ENCODE results near the gene MARK4.
A peak's percentile ranks its signal among the peaks of the same experiment; 100 is the strongest.

The MARK4 gene

GRCh38 chr19:45244133-45244794, 6.8 kb upstream of the MARK4 start:
- Histone ChIP-seq H3K4me1 (ENCODE audit: control insufficient read depth, insufficient read depth, low read length) (peaks cover 17% of the 10 kb centered on the region; the same call in 1 of the 2 replicates), H3K36me3 (ENCODE audit: control insufficient read depth, insufficient read depth, low read length) (no peaks in the 10 kb centered on the region), H3K27ac (ENCODE audit: low read depth, low read length) (no peak overlapping the region), H3K4me3 (ENCODE audit: low read depth, low read length) (no peak overlapping the region; the same call in 1 of the 2 replicates), H3K9me3 (ENCODE audit: control insufficient read depth, insufficient read depth, low read depth, low read length) (no peaks in the 10 kb centered on the region), H3K9ac (ENCODE audit: low read length) (no peak overlapping the region), H3K27me3 (ENCODE audit: control insufficient read depth, insufficient read depth, low read length) (peaks cover 10% of the 10 kb centered on the region)

DNA sequence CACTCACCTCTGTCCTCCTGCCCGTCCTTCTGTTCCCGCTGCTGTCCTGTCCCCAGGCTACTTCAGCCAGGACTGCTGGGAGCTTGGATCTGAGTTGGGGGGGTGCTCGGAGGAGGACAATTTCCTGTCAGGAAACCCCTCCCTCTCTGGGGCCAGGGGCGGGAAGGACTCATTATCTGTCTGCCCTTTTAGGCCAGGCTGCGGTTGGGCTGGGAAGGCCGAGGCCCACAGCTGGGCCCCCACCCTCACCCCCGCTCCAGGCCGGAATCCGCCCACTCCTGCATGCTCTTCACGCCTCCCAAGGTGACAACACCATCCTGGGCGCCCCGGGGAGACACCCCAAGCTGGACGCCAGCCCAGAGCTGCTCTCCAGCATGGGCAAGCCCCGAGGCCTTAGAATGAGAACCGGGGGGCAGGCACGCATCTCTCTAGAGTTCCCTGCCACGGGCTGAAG, 5.7 kb upstream of the MARK4 start, which contains the start of gene EXOC3L2:
Gene EXOC3L2, minus strand, starts transcription at position 74 of the 454 bp plus-strand sequence. CDS start 6,362 bp downstream, outside the sequence.
- Histone ChIP-seq H3K27me3 (ENCODE audit: control insufficient read depth, insufficient read depth, low read length) (peaks cover 20% of the 10 kb centered on the region), H3K27ac (ENCODE audit: low read depth, low read length) (no peak within 1 kb of the TSS), H3K9ac (ENCODE audit: low read length) (no peak within 1 kb of the TSS), H3K4me1 (ENCODE audit: control insufficient read depth, insufficient read depth, low read length) (peaks cover 17% of the 10 kb centered on the region; the same call in 1 of the 2 replicates), H3K4me3 (ENCODE audit: low read depth, low read length) (no peak within 1 kb of the TSS; the same call in 1 of the 2 replicates), H3K9me3 (ENCODE audit: control insufficient read depth, insufficient read depth, low read depth, low read length) (no peaks in the 10 kb centered on the region), H3K36me3 (ENCODE audit: control insufficient read depth, insufficient read depth, low read length) (no peaks in the 10 kb centered on the region)

- H3K4me1 ChIP-seq (ENCODE audit: control insufficient read depth, insufficient read depth, low read length) = peaks cover 17% of the 10 kb centered on the region; the same call in 1 of the 2 replicates
- H3K27me3 ChIP-seq (ENCODE audit: control insufficient read depth, insufficient read depth, low read length) = peaks cover 24% of the 10 kb centered on the region
- H3K9me3 ChIP-seq (ENCODE audit: control insufficient read depth, insufficient read depth, low read depth, low read length) = no peaks in the 10 kb centered on the region
- no peak overlapping the region for H3K27ac ChIP-seq (ENCODE audit: low read depth, low read length)
- no peak overlapping the region for H3K9ac ChIP-seq (ENCODE audit: low read length)
- no peak overlapping the region for H3K4me3 ChIP-seq (ENCODE audit: low read depth, low read length)
- H3K36me3 ChIP-seq (ENCODE audit: control insufficient read depth, insufficient read depth, low read length) = no peaks in the 10 kb centered on the region
Observed at GRCh38 chr19:45245826-45246225, 5.2 kb upstream of the MARK4 start.

- Histone ChIP-seq H3K27me3 (ENCODE audit: control insufficient read depth, insufficient read depth, low read length) (peaks cover 25% of the 10 kb centered on the region), H3K27ac (ENCODE audit: low read depth, low read length) (no peak overlapping the region), H3K4me1 (ENCODE audit: control insufficient read depth, insufficient read depth, low read length) (peaks cover 17% of the 10 kb centered on the region; the same call in 1 of the 2 replicates), H3K9ac (ENCODE audit: low read length) (no peak overlapping the region), H3K36me3 (ENCODE audit: control insufficient read depth, insufficient read depth, low read length) (no peaks in the 10 kb centered on the region), H3K9me3 (ENCODE audit: control insufficient read depth, insufficient read depth, low read depth, low read length) (no peaks in the 10 kb centered on the region), H3K4me3 (ENCODE audit: low read depth, low read length) (no peak overlapping the region)
Observed at GRCh38 chr19:45247136-45247535, 3.9 kb upstream of the MARK4 start.

- no peak overlapping the region for H3K27ac ChIP-seq (ENCODE audit: low read depth, low read length)
- H3K9me3 ChIP-seq (ENCODE audit: control insufficient read depth, insufficient read depth, low read depth, low read length) = no peaks in the 10 kb centered on the region
- H3K4me1 ChIP-seq (ENCODE audit: control insufficient read depth, insufficient read depth, low read length) = peaks cover 21% of the 10 kb centered on the region; the same call in 1 of the 2 replicates
- H3K27me3 ChIP-seq (ENCODE audit: control insufficient read depth, insufficient read depth, low read length) = peaks cover 22% of the 10 kb centered on the region
- H3K9ac ChIP-seq (ENCODE audit: low read length) = no peak overlapping the region
- H3K36me3 ChIP-seq (ENCODE audit: control insufficient read depth, insufficient read depth, low read length) = peaks cover 6% of the 10 kb centered on the region
- H3K4me3 ChIP-seq (ENCODE audit: low read depth, low read length) = no peak overlapping the region
Observed at GRCh38 chr19:45249261-45250033, 1.6 kb upstream of the MARK4 start.

DNA sequence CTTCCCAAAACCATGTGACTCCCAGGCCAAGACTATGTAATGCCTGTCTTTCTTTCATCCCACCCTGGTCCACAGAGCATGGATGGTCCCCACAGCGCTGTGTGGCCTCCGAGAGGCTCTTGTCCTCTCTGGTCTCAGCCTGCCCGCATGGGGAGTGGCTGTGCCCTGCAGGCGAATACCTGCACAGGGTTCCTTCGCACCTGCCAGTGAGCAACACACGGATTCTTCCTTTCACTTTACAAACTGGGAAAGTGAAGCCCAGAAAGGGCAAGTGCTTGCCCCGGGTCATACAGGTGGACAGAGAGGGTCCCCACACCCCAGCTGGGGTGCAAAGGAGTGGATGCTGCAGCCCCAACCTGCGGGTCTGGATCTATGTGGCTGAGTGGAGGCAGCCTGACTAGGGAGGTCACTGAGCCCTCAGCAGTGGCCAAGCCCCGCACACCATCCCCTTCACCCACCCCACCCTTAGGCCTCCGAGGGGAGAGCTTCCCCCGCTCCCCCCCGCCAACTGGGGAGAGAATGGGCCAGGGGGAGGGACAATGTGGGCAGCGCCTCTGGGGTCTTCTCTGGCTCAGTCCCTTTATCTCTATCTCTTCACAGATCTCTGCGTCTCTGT, 747 bp upstream of the MARK4 start:
- Histone ChIP-seq H3K27ac (ENCODE audit: low read depth, low read length) (no peak overlapping the region), H3K27me3 (ENCODE audit: control insufficient read depth, insufficient read depth, low read length) (peaks cover 22% of the 10 kb centered on the region), H3K9me3 (ENCODE audit: control insufficient read depth, insufficient read depth, low read depth, low read length) (no peaks in the 10 kb centered on the region), H3K4me3 (ENCODE audit: low read depth, low read length) (peak overlapping the region; percentile 75), H3K4me1 (ENCODE audit: control insufficient read depth, insufficient read depth, low read length) (peaks cover 13% of the 10 kb centered on the region; the same call in 1 of the 2 replicates), H3K36me3 (ENCODE audit: control insufficient read depth, insufficient read depth, low read length) (peaks cover 10% of the 10 kb centered on the region), H3K9ac (ENCODE audit: low read length) (no peak overlapping the region)

DNA sequence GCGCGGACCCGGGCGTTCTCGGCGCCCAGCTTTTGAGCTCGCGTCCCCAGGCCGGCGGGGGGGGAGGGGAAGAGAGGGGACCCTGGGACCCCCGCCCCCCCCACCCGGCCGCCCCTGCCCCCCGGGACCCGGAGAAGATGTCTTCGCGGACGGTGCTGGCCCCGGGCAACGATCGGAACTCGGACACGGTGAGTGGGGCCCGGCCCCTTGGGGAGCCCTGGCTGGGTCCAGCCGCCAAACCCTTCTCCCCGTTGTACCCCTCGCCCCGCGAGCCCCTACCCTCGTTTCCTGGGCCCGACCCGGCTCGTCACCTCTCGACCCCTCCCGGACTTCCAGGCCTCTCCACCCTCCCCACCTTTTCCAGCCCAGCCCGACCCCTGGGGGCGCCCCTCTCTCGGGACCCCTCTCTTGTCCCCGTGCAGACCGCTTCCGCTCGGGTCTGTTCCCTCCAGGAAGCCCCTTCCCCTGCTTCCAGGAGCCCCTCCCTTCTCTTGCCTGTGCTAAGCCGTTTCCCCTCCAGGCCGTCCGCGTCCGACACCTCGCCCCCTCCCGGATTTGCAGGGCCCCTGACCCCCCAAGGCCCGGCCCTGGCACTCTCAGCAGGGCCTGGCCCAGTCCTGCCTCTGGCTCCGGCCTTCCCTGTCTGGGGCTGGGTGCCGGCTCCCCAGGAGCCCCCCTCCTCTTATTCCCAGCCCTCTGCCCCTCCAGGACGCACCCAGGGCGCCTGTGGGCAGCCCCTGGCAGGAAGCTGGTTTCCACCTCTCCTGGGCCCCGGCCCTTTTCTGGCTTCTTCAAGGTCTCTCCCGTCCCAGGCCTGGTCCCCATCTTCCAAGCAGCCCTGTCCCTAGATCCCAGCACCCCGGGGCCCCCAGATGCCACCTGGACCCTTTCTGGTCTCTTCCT, 632 bp downstream of the MARK4 start:
- Histone ChIP-seq H3K9ac (ENCODE audit: low read length) (peak overlapping the region; percentile 64), H3K27ac (ENCODE audit: low read depth, low read length) (no peak overlapping the region; the same call in 1 of the 2 replicates), H3K4me1 (ENCODE audit: control insufficient read depth, insufficient read depth, low read length) (peaks cover 8% of the 10 kb centered on the region; the same call in 1 of the 2 replicates), H3K9me3 (ENCODE audit: control insufficient read depth, insufficient read depth, low read depth, low read length) (no peaks in the 10 kb centered on the region), H3K36me3 (ENCODE audit: control insufficient read depth, insufficient read depth, low read length) (peaks cover 10% of the 10 kb centered on the region), H3K4me3 (ENCODE audit: low read depth, low read length) (peak overlapping the region; percentile 90), H3K27me3 (ENCODE audit: control insufficient read depth, insufficient read depth, low read length) (peaks cover 22% of the 10 kb centered on the region)

- Histone ChIP-seq H3K36me3 (ENCODE audit: control insufficient read depth, insufficient read depth, low read length) (peaks cover 10% of the 10 kb centered on the region), H3K4me1 (ENCODE audit: control insufficient read depth, insufficient read depth, low read length) (peaks cover 8% of the 10 kb centered on the region; the same call in 1 of the 2 replicates), H3K27ac (ENCODE audit: low read depth, low read length) (no peak overlapping the region), H3K9ac (ENCODE audit: low read length) (no peak overlapping the region), H3K9me3 (ENCODE audit: control insufficient read depth, insufficient read depth, low read depth, low read length) (no peaks in the 10 kb centered on the region), H3K4me3 (ENCODE audit: low read depth, low read length) (no peak overlapping the region), H3K27me3 (ENCODE audit: control insufficient read depth, insufficient read depth, low read length) (peaks cover 22% of the 10 kb centered on the region)
Observed at GRCh38 chr19:45253396-45254027, 2.4 kb downstream of the MARK4 start.

GRCh38 chr19:45254044-45254531, 3.0 kb downstream of the MARK4 start:
- Histone ChIP-seq H3K9ac (ENCODE audit: low read length) (no peak overlapping the region), H3K4me3 (ENCODE audit: low read depth, low read length) (no peak overlapping the region)

More at GRCh38 chr19:45254044-45254531, 3.0 kb downstream of the MARK4 start:
- H3K36me3 ChIP-seq (ENCODE audit: control insufficient read depth, insufficient read depth, low read length) = peaks cover 10% of the 10 kb centered on the region
- H3K27ac ChIP-seq (ENCODE audit: low read depth, low read length) = no peak overlapping the region
- H3K4me1 ChIP-seq (ENCODE audit: control insufficient read depth, insufficient read depth, low read length) = peaks cover 8% of the 10 kb centered on the region; the same call in 1 of the 2 replicates
- peaks cover 17% of the 10 kb centered on the region for H3K27me3 ChIP-seq (ENCODE audit: control insufficient read depth, insufficient read depth, low read length)
- no peaks in the 10 kb centered on the region for H3K9me3 ChIP-seq (ENCODE audit: control insufficient read depth, insufficient read depth, low read depth, low read length)
